Left hindlimb (tissue), 1 donor: Measurements from ENCODE around the gene NT5DC3.

Source experiments
- DNase-seq: peaks from one replicate; pipeline ENCODE4 v3.0.0-alpha.2; 2018

The NT5DC3 gene

DNA sequence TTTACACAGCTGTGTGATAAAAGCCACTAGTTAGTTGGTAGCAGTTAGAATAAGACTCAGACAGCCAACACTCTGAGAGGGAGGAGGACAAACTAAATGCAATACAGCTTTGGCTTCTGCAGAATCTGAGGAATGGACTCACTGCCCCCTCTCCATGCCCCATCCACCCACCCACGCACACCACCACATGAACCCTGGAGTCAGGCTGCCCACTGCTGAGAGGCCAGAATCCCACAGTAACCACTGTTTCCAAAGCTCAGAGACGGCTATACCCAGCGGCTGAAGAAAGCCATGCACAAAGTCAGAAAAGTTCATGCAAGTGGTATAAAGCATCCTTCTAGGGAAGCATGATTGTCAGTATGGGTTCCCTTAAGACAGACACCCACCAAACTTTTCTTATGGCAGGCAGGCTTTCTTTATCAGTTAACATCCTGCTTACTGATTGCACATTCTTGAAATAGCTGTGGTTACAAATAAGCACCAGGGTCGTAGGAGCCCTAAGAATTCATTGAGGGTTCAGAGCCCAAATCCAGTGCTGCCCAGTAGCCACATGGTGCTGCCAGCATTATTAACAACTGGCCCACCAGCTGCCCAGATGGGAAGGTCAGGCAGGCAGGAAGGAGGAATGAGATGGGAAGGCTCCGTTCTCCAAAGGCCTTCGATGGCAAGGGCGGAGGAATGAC, 61.5 kb downstream of the NT5DC3 start:
- no peak for DNase-seq

GRCh38 chr12:103778781-103779180, 62.3 kb downstream of the NT5DC3 start:
- DNase-seq: no peak

GRCh38 chr12:103774977-103775560, 66.0 kb downstream of the NT5DC3 start:
- DNase-seq: no peak

- no peak for DNase-seq
Measured at GRCh38 chr12:103773109-103773910, 67.7 kb downstream of the NT5DC3 start.

DNA sequence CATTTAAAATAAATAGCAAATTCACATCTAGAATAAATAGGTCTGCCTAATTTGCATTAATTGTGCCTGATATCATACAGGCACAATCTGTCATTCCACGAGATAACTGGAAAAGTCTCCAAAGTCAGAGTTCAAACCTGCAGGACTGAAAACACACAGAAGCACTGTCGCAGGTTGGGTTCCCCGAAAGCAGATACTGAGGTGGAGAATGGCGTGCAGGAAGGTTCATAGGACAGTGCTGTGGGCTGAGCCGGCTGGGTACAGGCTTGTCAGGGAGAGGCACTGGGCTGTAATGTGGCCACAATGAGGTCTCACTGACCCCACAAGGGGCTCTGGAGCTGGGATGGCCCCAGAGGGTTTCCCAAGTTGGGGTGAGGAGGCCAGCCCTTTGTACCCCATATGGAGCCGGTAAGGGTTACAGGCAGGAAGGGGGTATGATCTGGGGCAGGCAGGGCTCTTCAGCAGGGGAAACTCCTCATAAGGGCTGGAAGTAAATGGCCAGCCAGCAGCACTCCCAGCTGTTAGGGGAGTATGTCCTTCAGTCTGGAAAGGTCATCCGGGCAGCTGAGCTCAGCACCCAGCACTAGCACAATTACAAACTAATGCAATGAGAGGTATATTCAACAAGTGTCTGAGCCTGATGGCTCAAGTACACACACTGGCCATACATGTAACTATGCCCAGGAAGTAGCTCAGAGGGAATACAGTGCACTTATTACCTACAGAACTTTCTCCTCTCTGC, 68.5 kb downstream of the NT5DC3 start:
- no peak for DNase-seq

DNA sequence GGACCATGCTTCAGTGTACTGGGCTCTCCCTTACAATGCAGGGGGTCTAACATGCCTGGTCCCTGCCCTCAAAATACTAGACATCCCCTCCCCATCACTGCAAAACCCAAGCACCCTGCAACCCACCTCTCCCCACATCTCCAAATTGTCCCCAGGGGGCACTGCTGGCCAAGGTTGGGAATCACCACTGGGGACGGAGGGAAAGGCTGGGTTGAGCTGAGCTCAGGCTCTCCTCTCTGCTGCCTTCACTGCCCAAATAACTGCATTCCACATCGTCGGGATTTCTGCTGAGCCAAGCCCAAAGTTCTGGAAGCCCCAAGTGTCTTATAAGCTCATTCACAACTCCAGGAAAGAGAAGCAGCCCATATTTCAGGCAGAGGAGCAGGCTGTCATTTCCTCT, 69.6 kb downstream of the NT5DC3 start:
- DNase-seq: no peak

GRCh38 chr12:103769240-103769945, 71.6 kb downstream of the NT5DC3 start:
- DNase-seq: no peak

DNA sequence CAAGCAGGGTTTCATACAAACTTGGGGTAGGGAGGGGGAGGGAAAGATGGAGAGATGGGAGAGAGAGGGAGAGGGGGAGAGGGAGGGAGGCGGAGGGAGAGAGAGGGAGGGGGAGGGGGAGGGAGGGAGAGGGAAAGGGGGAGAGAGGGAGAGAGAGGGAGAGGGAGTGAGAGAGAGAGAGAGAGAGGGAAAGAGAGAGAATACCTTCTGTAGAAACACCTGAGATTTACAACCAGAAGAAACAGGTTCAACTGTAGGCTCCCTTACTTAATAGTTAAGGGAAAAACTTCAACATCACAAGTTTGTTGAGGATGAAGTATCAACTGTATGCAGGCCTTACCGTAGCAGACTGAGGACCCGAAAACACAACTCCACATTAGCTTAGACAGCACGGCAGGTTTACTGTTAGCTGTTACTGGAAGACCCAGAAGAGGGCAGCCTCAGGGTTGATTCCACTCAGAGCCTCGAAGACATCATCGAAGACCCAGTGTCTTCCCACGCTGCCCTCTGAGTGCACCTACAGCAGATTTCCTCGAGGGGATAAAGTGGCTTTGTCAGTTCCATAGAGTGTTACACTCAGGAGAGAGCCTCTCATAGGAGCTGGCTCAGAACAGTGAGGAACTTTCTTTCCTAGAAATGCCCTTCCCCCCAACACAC, 72.4 kb downstream of the NT5DC3 start:
- DNase-seq: no peak

DNA sequence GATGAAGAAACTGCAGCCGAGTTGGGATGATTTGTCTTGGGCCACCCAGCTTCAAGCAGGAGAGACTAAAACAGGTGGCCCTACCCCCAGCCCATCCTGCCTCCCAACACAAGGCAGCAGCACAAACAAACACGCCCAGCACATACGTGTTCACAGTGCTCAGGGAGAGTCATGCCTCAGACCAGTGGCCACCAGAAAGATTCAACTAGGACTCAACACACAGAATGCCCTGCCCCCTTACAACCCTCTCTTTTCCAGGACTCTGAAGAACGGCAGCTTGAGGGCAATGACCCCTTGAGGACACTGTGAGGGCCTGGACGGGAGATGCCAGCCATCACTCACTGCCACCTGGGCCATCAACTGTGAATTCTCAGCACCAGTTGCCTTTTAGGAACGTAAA, 75.0 kb downstream of the NT5DC3 start:
- DNase-seq: no peak

DNA sequence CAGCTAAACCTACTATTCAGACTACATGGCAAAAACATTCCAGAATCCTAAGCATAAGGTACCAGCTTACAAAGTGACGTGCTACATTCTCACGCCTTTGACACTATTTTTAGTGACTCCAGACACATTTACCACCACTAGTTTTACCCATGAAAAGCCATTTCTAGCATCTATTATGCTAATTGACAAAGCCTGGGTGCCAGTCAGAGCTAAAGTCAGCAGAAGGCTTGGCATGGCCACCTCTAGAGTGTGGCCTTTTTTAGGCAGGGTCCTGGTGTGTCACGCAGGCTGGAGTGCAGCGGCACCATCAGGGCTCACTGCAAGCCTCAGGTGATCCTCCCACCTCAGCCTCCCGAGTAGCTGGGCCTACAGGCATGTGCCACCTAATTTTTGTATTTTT, 75.7 kb downstream of the NT5DC3 start:
- DNase-seq: no peak

- no peak for DNase-seq
Measured at GRCh38 chr12:103762473-103762872, 78.6 kb downstream of the NT5DC3 start.

DNA sequence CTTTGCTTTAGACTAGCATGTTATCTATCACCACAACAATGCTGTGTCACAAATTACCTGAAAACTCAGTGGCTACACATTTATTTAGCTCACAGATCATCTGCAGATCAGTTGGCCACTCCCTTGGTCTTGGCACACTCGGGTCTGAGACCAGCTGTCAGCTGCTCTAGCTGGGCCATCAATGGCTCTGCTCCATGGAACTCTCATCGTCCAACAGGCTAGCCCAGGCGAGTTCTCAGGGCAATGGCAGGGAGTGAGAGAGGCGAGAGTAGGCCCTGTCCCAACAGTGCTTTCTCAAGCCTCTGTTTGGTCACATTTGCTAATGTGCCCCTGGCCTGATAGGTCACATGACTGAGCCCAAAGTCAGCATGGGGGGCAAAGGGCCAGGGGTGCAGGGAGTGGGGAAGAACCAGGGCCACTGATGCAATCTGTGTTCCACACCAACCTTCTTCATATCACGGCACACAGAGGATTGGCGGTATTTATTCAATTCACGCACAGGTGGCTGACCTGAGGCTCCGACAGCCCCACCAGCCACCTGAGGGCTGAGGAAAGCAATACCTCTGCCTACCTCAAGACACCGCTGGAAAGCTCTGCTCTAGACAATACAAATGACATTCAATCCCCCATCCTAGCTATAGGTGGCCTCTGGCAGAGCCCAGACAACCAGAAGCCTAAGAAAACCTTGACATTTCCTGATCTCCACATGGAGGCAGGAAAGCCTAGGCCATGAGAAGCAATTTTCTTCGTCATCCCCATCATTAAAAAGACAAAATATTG, 82.5 kb downstream of the NT5DC3 start:
- no peak for DNase-seq

DNA sequence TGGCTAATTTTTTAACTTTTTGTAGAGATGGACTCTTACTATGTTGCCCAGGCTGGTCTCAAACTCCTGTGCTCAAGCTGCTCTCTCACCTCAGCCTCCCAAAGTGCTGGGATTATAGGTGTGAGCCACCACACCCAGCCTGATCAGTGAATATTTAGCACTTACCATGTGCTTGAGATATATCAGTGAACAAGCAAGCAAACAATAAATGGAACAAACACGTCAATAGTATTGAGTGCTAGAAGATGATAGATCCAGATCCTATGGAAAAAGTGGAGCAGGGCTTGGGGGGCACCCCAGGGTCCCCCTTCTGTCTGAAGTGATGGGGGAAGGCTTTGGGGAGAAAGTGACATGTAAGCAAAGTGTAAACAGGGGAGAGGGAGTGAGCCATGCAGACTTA, 83.8 kb downstream of the NT5DC3 start:
- no peak for DNase-seq

GRCh38 chr12:103756443-103756842, 84.6 kb downstream of the NT5DC3 start:
- DNase-seq: no peak

- DNase-seq: no peak
Measured at GRCh38 chr12:103755425-103755824, 85.6 kb downstream of the NT5DC3 start.

DNA sequence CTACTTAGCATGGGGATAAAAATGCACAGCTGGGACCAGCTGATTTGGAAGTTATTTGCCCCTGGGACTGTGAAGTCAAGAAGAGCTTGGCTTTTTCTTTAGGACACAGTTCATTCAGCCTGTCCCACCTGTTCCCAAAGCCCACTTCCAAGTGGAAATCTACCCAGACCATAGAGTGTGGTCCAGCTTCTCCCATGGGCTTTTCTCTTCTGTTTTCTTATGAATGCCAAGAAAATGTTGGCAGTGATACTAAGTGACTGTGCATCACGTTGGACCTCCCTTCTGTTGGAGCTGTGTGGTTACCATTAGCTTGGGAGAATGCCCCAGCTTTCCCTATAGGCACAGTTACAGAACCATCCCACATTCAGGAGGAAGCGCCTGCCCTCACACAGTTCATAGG, 89.4 kb downstream of the NT5DC3 start:
- DNase-seq: no peak

DNA sequence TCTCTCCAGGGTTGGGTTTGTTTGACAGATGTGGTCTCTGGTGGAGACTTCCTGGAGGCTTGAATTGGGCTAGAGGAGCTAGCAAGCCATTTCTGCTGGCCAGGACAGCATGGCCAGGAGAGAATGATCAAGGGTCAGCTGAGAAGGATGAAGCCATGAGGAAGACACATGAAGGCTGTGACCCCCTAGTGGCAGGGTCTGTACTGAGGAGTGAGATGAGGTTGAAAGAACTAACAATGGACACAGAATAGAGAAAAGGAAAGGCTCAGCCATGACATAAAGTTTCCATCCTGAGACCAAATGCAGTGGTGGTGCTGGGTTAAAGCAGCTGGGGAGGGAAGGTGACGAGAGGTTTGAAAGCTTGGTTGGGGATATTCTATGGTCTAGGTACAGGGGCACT, 89.9 kb downstream of the NT5DC3 start:
- DNase-seq: no peak

- no peak for DNase-seq
Measured at GRCh38 chr12:103748875-103749274, 92.2 kb downstream of the NT5DC3 start.

GRCh38 chr12:103748002-103748401, 93.0 kb downstream of the NT5DC3 start:
- DNase-seq: no peak

- no peak for DNase-seq
Measured at GRCh38 chr12:103745962-103746361, 95.1 kb downstream of the NT5DC3 start.

DNA sequence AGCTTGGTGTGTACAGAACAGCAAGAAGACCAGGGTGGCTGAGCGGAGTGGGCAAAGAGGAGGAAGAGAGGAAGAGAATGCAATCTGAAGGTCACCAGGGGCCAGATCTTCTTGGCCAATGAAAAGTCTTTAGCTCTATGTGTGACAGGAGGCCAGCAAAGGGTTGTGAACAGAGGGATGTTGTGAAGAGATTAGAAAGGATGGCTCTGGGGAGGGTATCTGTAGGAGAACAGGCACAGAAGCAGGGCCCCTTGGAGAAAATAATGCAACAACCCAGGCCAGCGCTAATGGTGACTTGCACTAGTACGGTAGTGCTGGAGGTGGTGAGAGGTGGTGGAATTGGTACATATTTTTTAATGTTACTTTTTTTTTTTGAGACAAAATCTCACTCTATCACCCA, 97.2 kb downstream of the NT5DC3 start:
- no peak for DNase-seq
